ENCODE data around the gene LGI2. TPM values are rescaled to one million over a fixed set of nuclear protein-coding genes. Genes with fewer than 3 reads are reported as not detected.
"Not testable (repeated sequence)": the region's sequence is repeated elsewhere in the genome, so short reads cannot be mapped to it uniquely, and the experiment has no call there.

Gene LGI2
- polyA plus RNA-seq, 1 donor from 2014 or later: 10.3 TPM

DNA sequence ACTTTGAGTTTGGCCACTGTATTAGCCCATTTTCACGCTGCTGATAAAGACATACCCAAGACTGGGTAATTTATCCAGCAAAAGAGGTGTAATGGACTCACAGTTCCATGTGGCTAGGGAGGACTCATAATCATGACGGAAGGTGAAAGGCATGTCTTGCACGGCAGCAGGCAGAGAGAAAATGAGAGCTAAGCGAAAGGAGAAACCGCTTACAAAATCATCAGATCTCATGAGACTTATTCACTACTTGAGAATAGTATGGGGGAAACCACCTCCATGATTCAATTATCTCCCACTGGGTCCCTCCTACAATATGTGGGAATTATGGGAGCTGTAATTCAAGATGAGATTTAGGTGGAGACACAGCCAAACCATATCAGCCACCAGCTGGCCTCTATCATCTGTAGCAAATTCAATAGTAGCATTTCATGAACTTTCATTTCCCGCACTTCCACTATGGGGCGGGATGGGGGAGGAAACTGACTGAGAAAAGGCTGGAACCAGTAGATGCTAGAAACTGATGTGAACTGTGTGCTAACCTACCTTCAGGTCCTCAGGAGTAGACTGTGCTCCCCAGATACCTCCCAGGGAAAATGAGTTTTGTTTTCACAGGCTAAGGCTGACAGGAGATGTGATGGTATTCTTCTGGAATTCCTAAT is 35.3 kb upstream of the LGI2 start:
- no peaks in the 10 kb centered on the region for H3K36me3 ChIP-seq (ENCODE audit: insufficient read depth, low read length)
- no peak overlapping the region for H2AFZ ChIP-seq (ENCODE audit: low read depth, low read length)
- H4K20me1 ChIP-seq (ENCODE audit: insufficient read depth): no peaks in the 10 kb centered on the region
- no peak overlapping the region for H3K4me3 ChIP-seq (ENCODE audit: low read length)
- no peaks in the 10 kb centered on the region for H3K79me2 ChIP-seq (replicated peaks; ENCODE audit: insufficient read depth, low read length)
- H3K9ac ChIP-seq (ENCODE audit: low read length): no peak overlapping the region
- H3K9me3 ChIP-seq (ENCODE audit: low read length): no peaks in the 10 kb centered on the region
- TF ChIP-seq RAD21 (conservative IDR thresholded peaks at IDR 0.05): no peak
- TF ChIP-seq EZH2 (IDR thresholded peaks at IDR 0.05; ENCODE audit: borderline replicate concordance, insufficient read depth, low read length, poor library complexity, severe bottlenecking): no peak
- no peak for TF ChIP-seq MXI1 (conservative IDR thresholded peaks at IDR 0.05; ENCODE audit: poor library complexity, severe bottlenecking)
- no peak for TF ChIP-seq EP300 (conservative IDR thresholded peaks at IDR 0.05; ENCODE audit: poor library complexity, severe bottlenecking)
- no peak for TF ChIP-seq POLR2AphosphoS5 (IDR thresholded peaks at IDR 0.05)
- no peak for TF ChIP-seq SMC3 (conservative IDR thresholded peaks at IDR 0.05; ENCODE audit: poor library complexity)
- TF ChIP-seq CTCF (IDR thresholded peaks at IDR 0.05; ENCODE audit: poor library complexity, severe bottlenecking): no peak
- no peak for TF ChIP-seq TAF1 (IDR thresholded peaks at IDR 0.05; ENCODE audit: low read depth)
- TF ChIP-seq, protein P1, sequence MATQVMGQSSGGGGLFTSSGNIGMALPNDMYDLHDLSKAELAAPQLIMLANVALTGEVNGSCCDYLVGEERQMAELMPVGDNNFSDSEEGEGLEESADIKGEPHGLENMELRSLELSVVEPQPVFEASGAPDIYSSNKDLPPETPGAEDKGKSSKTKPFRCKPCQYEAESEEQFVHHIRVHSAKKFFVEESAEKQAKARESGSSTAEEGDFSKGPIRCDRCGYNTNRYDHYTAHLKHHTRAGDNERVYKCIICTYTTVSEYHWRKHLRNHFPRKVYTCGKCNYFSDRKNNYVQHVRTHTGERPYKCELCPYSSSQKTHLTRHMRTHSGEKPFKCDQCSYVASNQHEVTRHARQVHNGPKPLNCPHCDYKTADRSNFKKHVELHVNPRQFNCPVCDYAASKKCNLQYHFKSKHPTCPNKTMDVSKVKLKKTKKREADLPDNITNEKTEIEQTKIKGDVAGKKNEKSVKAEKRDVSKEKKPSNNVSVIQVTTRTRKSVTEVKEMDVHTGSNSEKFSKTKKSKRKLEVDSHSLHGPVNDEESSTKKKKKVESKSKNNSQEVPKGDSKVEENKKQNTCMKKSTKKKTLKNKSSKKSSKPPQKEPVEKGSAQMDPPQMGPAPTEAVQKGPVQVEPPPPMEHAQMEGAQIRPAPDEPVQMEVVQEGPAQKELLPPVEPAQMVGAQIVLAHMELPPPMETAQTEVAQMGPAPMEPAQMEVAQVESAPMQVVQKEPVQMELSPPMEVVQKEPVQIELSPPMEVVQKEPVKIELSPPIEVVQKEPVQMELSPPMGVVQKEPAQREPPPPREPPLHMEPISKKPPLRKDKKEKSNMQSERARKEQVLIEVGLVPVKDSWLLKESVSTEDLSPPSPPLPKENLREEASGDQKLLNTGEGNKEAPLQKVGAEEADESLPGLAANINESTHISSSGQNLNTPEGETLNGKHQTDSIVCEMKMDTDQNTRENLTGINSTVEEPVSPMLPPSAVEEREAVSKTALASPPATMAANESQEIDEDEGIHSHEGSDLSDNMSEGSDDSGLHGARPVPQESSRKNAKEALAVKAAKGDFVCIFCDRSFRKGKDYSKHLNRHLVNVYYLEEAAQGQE (IDR thresholded peaks at IDR 0.05; ENCODE audit: borderline replicate concordance): no peak
- no peak overlapping the region for H3K27ac ChIP-seq (ENCODE audit: low read length)
- H3K27me3 ChIP-seq (ENCODE audit: insufficient read depth, low read depth, low read length): no peaks in the 10 kb centered on the region
- H3F3A ChIP-seq (ENCODE audit: insufficient read depth, low read length, poor library complexity, severe bottlenecking): no peaks in the 10 kb centered on the region
- H3K4me2 ChIP-seq (ENCODE audit: low read length): no peak overlapping the region
- H3K9me2 ChIP-seq (ENCODE audit: insufficient read depth, low read length): no peaks in the 10 kb centered on the region

- Histone ChIP-seq H3K9me2 (ENCODE audit: insufficient read depth, low read length) (no peaks in the 10 kb centered on the region), H3K9ac (ENCODE audit: low read length) (no peak overlapping the region), H3K36me3 (ENCODE audit: insufficient read depth, low read length) (no peaks in the 10 kb centered on the region), H3K9me3 (ENCODE audit: low read length) (no peaks in the 10 kb centered on the region), H2AFZ (ENCODE audit: low read depth, low read length) (no peak overlapping the region), H3K27ac (ENCODE audit: low read length) (no peak overlapping the region), H3K4me2 (ENCODE audit: low read length) (no peak overlapping the region), H3F3A (ENCODE audit: insufficient read depth, low read length, poor library complexity, severe bottlenecking) (no peaks in the 10 kb centered on the region), H3K27me3 (ENCODE audit: insufficient read depth, low read depth, low read length) (no peaks in the 10 kb centered on the region), H3K79me2 (replicated peaks; ENCODE audit: insufficient read depth, low read length) (no peaks in the 10 kb centered on the region), H4K20me1 (ENCODE audit: insufficient read depth) (no peaks in the 10 kb centered on the region), H3K4me3 (ENCODE audit: low read length) (no peak overlapping the region)
- no peak for TF ChIP-seq EZH2 (IDR thresholded peaks at IDR 0.05; ENCODE audit: borderline replicate concordance, insufficient read depth, low read length, poor library complexity, severe bottlenecking)
- no peak for TF ChIP-seq TAF1 (IDR thresholded peaks at IDR 0.05; ENCODE audit: low read depth)
- TF ChIP-seq MXI1 (conservative IDR thresholded peaks at IDR 0.05; ENCODE audit: poor library complexity, severe bottlenecking): no peak
- no peak for TF ChIP-seq POLR2AphosphoS5 (IDR thresholded peaks at IDR 0.05)
- TF ChIP-seq RAD21 (conservative IDR thresholded peaks at IDR 0.05): no peak
- no peak for TF ChIP-seq SMC3 (conservative IDR thresholded peaks at IDR 0.05; ENCODE audit: poor library complexity)
- TF ChIP-seq, protein P1 (IDR thresholded peaks at IDR 0.05; ENCODE audit: borderline replicate concordance): no peak
- TF ChIP-seq EP300 (conservative IDR thresholded peaks at IDR 0.05; ENCODE audit: poor library complexity, severe bottlenecking): no peak
- no peak for TF ChIP-seq CTCF (IDR thresholded peaks at IDR 0.05; ENCODE audit: poor library complexity, severe bottlenecking)
These were observed 34.7 kb upstream of the LGI2 start for GRCh38 chr4:25065431-25065858.

DNA sequence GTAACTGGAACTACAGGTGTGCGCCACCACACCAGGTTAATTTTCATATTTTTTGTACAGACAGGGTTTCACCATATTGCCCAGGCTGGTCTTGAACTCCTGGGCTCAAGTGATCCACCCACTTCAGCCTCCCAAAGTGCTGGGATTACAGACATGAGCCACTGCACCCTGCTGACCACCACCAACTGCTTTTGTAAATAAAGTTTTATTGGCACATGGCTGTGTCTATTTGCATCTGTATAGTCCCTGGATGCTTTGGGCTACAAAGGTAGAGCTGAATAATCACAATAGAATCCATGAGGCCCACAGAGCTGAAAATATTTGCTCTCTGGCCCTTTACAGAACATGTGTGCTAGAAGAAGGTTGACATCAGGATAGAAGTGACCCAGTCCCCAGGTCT is 33.7 kb upstream of the LGI2 start:
- not testable (repeated sequence) for H2AFZ ChIP-seq (ENCODE audit: low read depth, low read length); H4K20me1 ChIP-seq (ENCODE audit: insufficient read depth); H3K79me2 ChIP-seq (replicated peaks; ENCODE audit: insufficient read depth, low read length); H3K36me3 ChIP-seq (ENCODE audit: insufficient read depth, low read length); H3F3A ChIP-seq (ENCODE audit: insufficient read depth, low read length, poor library complexity, severe bottlenecking); H3K9me2 ChIP-seq (ENCODE audit: insufficient read depth, low read length); H3K27me3 ChIP-seq (ENCODE audit: insufficient read depth, low read depth, low read length); H3K9me3 ChIP-seq (ENCODE audit: low read length); H3K27ac ChIP-seq (ENCODE audit: low read length); H3K4me3 ChIP-seq (ENCODE audit: low read length); H3K4me2 ChIP-seq (ENCODE audit: low read length); H3K9ac ChIP-seq (ENCODE audit: low read length)

All from neural cell (in vitro differentiated cells).